ENCODE data around the gene UBN1. TPM values are rescaled to one million over a fixed set of nuclear protein-coding genes. Genes with fewer than 3 reads are reported as not detected.

The UBN1 gene
- total and polyA plus RNA-seq, 2 of the 13 experiments (the other 11 are each of a cell fraction or from before 2014, with no cell fraction given) = 10.6 to 23.5 TPM

- DNase-seq (ENCODE audit: low spot score) (no peak), ATAC-seq (no peak), FAIRE-seq (no peak)
- peaks cover 16% of the 10 kb centered on the region for H3K4me1 ChIP-seq (ENCODE audit: insufficient read depth, low read length)
- ChIA-PET CTCF (ENCODE audit: low intra/inter-chr PET ratio, low total read pairs) (no interaction called here), POLR2A (no interaction called here)
- H3K27ac ChIP-seq (ENCODE audit: extremely low read length, insufficient read depth, low read length) = no peak overlapping the region
- peaks cover 55 to 85% of the 10 kb centered on the region in 2 experiments for H3K36me3 ChIP-seq (replicated peaks in 1 of 2; ENCODE audit: control insufficient read depth in 1 of 2, insufficient read depth in 2 of 2, low read length in 2 of 2)
- no peak overlapping the region for H3K9ac ChIP-seq (ENCODE audit: insufficient read depth, low read depth, low read length)
- intact Hi-C loops (cut with micrococcal nuclease; ENCODE audit: unreplicated experiment) (no loop called here), in situ Hi-C loops (cut with HindIII; ENCODE audit: extremely low pct_ligation_motif_present, low pct_unique_long_range_greater_than_20kb) (no loop called here)
- H3K4me2 ChIP-seq (ENCODE audit: low read depth, low read length) = no peak overlapping the region
- TF ChIP-seq CREM (IDR thresholded peaks at IDR 0.05) = no peak
- TF ChIP-seq CREM (CRISPR knock-in tag; IDR thresholded peaks at IDR 0.05) = no peak
- TF ChIP-seq ASH2L (IDR thresholded peaks at IDR 0.05; ENCODE audit: insufficient read length, low read depth, low read length) = no peak
- no peak for TF ChIP-seq ZNF431 (CRISPR knock-in tag; IDR thresholded peaks at IDR 0.05; ENCODE audit: borderline replicate concordance, low read depth)
- no peak for TF ChIP-seq ZNF225 (CRISPR knock-in tag; IDR thresholded peaks at IDR 0.05)
- no peak for TF ChIP-seq ARID3A (IDR thresholded peaks at IDR 0.05; ENCODE audit: low read depth, low read length)
- TF ChIP-seq FOXP1 (IDR thresholded peaks at IDR 0.05) = no peak
- no peak for TF ChIP-seq FOXP1 (CRISPR knock-in tag; IDR thresholded peaks at IDR 0.05)
- TF ChIP-seq ZNF674 (CRISPR knock-in tag; IDR thresholded peaks at IDR 0.05; ENCODE audit: low read depth) = no peak
- TF ChIP-seq ZBTB34 (CRISPR knock-in tag; IDR thresholded peaks at IDR 0.05) = no peak
- TF ChIP-seq U2AF1 (optimal IDR thresholded peaks at IDR 0.05; ENCODE audit: low read depth, low read length) = no peak
- TF ChIP-seq HHEX (CRISPR knock-in tag; IDR thresholded peaks at IDR 0.05) = no peak
- no peak for TF ChIP-seq ZNF709 (CRISPR knock-in tag; IDR thresholded peaks at IDR 0.05)
- TF ChIP-seq RAD51 (IDR thresholded peaks at IDR 0.05; ENCODE audit: borderline replicate concordance) = no peak
- no peak for TF ChIP-seq NR1H2 (CRISPR knock-in tag; IDR thresholded peaks at IDR 0.05; ENCODE audit: borderline replicate concordance, low read depth)
- no peaks in the 10 kb centered on the region; the same call in 1 of the 2 replicates for H4K20me1 ChIP-seq (ENCODE audit: insufficient read depth, low read length)
- WGBS (ENCODE audit: low lambda C conversion rate) = 89% methylated on average over 3 of the region's 3 CpGs
- no peaks in the 10 kb centered on the region for H3K9me3 ChIP-seq (ENCODE audit: low read length)
- no peak overlapping the region for H2AFZ ChIP-seq (ENCODE audit: low read length)
- H3K27me3 ChIP-seq (ENCODE audit: control insufficient read depth in 1 of 2, insufficient read depth in 2 of 2, low read length in 2 of 2) = no peaks in the 10 kb centered on the region
- no TSS peak for BruUV-seq (replicated peaks)
- H3K4me3 ChIP-seq (replicated peaks in 1 of 3; ENCODE audit: insufficient read depth in 1 of 3, low read depth in 2 of 3, low read length in 3 of 3) = no peak overlapping the region
- H3K79me2 ChIP-seq (ENCODE audit: insufficient read depth, low read length) = peaks cover 8% of the 10 kb centered on the region
These were observed 25.8 kb downstream of the UBN1 start for GRCh38 chr16:4873091-4873490.

Measured in HepG2 (cell line).